ENCODE measurements around the gene NEGR1. TPM values are rescaled to one million over a fixed set of nuclear protein-coding genes. Genes with fewer than 3 reads are reported as not detected.
A peak's percentile ranks its signal among the peaks of the same experiment; 100 is the strongest.

Gene NEGR1
- polyA plus RNA-seq, 5 donors, result 3.3 to 6.8 (median 3.9) TPM

GRCh38 chr1:72235062-72235461, 47.3 kb downstream of the NEGR1 start:
- no peak for DNase-seq

GRCh38 chr1:72230746-72231145, 51.6 kb downstream of the NEGR1 start:
- DNase-seq, result no peak

- no peak for DNase-seq
Observed at GRCh38 chr1:72229893-72230292, 52.4 kb downstream of the NEGR1 start.

GRCh38 chr1:72227667-72228066, 54.7 kb downstream of the NEGR1 start:
- DNase-seq, result no peak

- no peak for DNase-seq
Observed at GRCh38 chr1:72224506-72224905, 57.8 kb downstream of the NEGR1 start.

GRCh38 chr1:72221811-72222210, 60.5 kb downstream of the NEGR1 start:
- DNase-seq, result no peak

- DNase-seq, result no peak
Observed at GRCh38 chr1:72218141-72218739, 64.1 kb downstream of the NEGR1 start.

GRCh38 chr1:72207059-72207458, 75.3 kb downstream of the NEGR1 start:
- DNase-seq, result no peak

- no peak for DNase-seq
Observed at GRCh38 chr1:72202761-72203160, 79.6 kb downstream of the NEGR1 start.

GRCh38 chr1:72197786-72198185, 84.6 kb downstream of the NEGR1 start:
- no peak for DNase-seq

GRCh38 chr1:72186733-72187307, 95.5 kb downstream of the NEGR1 start:
- no peak for DNase-seq

- no peak for DNase-seq
Observed at GRCh38 chr1:72184099-72184701, 98.1 kb downstream of the NEGR1 start.

GRCh38 chr1:72182859-72183258, 99.5 kb downstream of the NEGR1 start:
- DNase-seq, result no peak

- DNase-seq, result no peak
Observed at GRCh38 chr1:72178266-72178665, 104.1 kb downstream of the NEGR1 start.

GRCh38 chr1:72177711-72178110, 104.6 kb downstream of the NEGR1 start:
- no peak for DNase-seq

- DNase-seq, result no peak
Observed at GRCh38 chr1:72170246-72170645, 112.1 kb downstream of the NEGR1 start.

GRCh38 chr1:72166426-72166825, 115.9 kb downstream of the NEGR1 start:
- DNase-seq, result no peak

GRCh38 chr1:72150508-72150907, 131.8 kb downstream of the NEGR1 start:
- DNase-seq, result no peak

GRCh38 chr1:72141875-72142274, 140.5 kb downstream of the NEGR1 start:
- DNase-seq, result no peak

- DNase-seq, result no peak
Observed at GRCh38 chr1:72140222-72140621, 142.1 kb downstream of the NEGR1 start.

- DNase-seq, result no peak
Observed at GRCh38 chr1:72137656-72138055, 144.7 kb downstream of the NEGR1 start.

- DNase-seq, result no peak
Observed at GRCh38 chr1:72129869-72130268, 152.5 kb downstream of the NEGR1 start.

- DNase-seq, result peak; percentile 54 to 62
Observed at GRCh38 chr1:72122099-72122880, 160.0 kb downstream of the NEGR1 start.
